Spinal cord (tissue), 10 donors: ENCODE data around the gene CFP. TPM values are rescaled to one million over a fixed set of nuclear protein-coding genes. Genes with fewer than 3 reads are reported as not detected.

Experiments
- DNase-seq, 6 donors: peaks; one replicate each; pipeline versions ENCODE4 v3.0.0 to v3.0.0-alpha.2; 2013 to 2015; ENCODE audit warnings: low spot score in 6 of 6, low read depth in 4 of 6
- H3K27ac ChIP-seq: one replicate; pipeline ENCODE4 v1.5.1; 2013; ENCODE audit warnings: low read depth, low read length, control low read depth
- H3K27me3 ChIP-seq: one replicate; pipeline ENCODE4 v1.6.1; 2013; ENCODE audit warnings: low read length; ENCODE audit not compliant: control insufficient read depth, insufficient read depth
- H3K36me3 ChIP-seq: one replicate; pipeline ENCODE4 v1.6.1; 2013; ENCODE audit warnings: low read length; ENCODE audit not compliant: control insufficient read depth, insufficient read depth
- H3K4me1 ChIP-seq: one replicate; pipeline ENCODE4 v1.6.1; 2013; ENCODE audit warnings: low read length; ENCODE audit not compliant: control insufficient read depth, insufficient read depth
- H3K4me3 ChIP-seq: one replicate; pipeline ENCODE4 v1.5.1; 2013; ENCODE audit warnings: low read depth, low read length, control low read depth
- H3K9me3 ChIP-seq: one replicate; pipeline ENCODE4 v1.6.1; 2013; ENCODE audit warnings: low read length; ENCODE audit not compliant: control insufficient read depth, insufficient read depth
- WGBS: methylation state at CpG from one replicate; pipeline ENCODE4 v1.1.5; 2013; ENCODE audit warnings: missing lambda C conversion rate; ENCODE audit not compliant: insufficient coverage; 5-methylcytosine and 5-hydroxymethylcytosine counted together
- polyA plus RNA-seq, 2 donors: library from polyadenylated mRNA; unstranded; fragments of 120-200 nt; gene quantifications; one replicate each; pipeline ENCODE4 v1.2.1, GENCODE V29; 2013; ENCODE audit not compliant: insufficient read length in 2 of 2
- total RNA-seq, 2 donors: library from RNA; depleted of rRNA in 1 of 2; stranded (reverse); fragments of 120-200 nt in 1 of 2; fragments of >200 nt in 1 of 2; gene quantifications; one replicate each; pipeline versions ENCODE4 v1.2.3 to v1.2.4, GENCODE V29; 2013 to 2014
- donor health status: healthy.

CFP gene
- total and polyA plus RNA-seq, 4 donors, result 2.9 to 6.2 (median 3.6) TPM

DNA sequence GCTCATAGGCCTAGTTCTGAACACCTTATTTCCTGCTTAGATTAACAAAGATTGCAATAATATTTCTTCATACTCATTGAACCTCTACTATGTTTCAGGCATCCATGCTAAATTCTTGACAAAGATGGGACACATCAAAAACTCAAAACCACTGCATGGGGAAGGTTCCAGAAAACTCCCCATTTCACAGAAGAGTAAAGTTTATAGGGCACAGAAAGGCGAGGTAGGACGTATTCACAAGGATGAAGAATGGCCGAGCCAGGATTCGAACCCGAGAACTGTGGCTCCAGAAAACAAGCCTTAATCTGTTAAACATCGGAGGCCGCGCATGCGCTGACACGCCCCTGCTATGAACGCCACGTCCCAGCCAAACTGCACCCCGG, 28.6 kb upstream of the CFP start:
- Histone ChIP-seq H3K9me3 (no peaks in the 10 kb centered on the region), H3K36me3 (no peaks in the 10 kb centered on the region), H3K27me3 (no peaks in the 10 kb centered on the region), H3K27ac (peak overlapping the region; percentile 96), H3K4me3 (peak overlapping the region; percentile 71), H3K4me1 (no peaks in the 10 kb centered on the region)
- DNase-seq, result no peak
- WGBS, result 32% methylated on average over 13 of the region's 13 CpGs

DNA sequence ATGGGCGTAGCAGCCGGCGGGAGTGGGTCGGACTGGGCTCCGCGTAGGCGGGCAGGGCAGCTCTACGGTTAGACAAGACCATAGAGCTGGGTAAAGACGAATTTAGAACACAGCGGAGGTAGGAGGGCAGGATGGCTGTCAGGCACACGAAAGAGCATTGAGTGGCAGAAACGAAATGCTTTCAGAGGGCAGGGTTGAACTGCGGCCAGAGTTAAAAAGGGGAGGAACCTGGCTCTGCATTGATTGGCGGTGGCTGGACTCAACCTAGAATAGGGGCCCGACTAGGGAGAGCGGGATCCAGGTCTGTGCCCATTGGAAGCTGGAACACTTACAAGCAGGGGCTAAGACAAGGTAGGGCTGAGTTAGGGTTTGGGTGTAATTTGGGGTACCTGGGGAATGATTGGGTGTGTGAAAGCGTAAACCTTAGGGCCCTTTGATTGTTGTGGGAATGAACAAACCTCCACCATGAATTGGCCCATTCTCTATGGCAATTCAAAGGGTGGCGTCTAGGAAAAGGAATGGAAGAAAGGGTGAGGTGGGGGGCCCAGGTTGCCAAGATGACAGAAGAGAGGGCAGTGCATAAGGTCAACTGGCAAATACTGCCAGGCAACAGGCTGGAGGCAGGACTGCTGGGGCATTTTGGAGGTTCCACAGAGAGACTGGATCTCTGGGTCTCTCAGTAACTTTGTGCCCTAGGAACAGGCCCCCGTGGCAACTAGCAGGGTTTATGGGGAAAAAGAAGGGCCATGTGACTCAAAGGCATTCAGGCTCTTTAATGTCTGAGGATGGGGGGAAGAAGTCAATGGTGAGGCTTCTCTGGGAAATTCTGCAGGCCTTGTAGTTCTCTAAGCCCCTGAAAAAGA, 21.5 kb upstream of the CFP start:
- no peaks in the 10 kb centered on the region for H3K9me3 ChIP-seq
- H3K27me3 ChIP-seq, result no peaks in the 10 kb centered on the region
- 28% methylated on average over 19 of the region's 19 CpGs for WGBS
- peak overlapping the region; percentile 87 for H3K27ac ChIP-seq
- H3K4me1 ChIP-seq, result peaks cover 13% of the 10 kb centered on the region
- H3K4me3 ChIP-seq, result peak overlapping the region; percentile 48
- no peaks in the 10 kb centered on the region for H3K36me3 ChIP-seq
- no peak for DNase-seq

DNA sequence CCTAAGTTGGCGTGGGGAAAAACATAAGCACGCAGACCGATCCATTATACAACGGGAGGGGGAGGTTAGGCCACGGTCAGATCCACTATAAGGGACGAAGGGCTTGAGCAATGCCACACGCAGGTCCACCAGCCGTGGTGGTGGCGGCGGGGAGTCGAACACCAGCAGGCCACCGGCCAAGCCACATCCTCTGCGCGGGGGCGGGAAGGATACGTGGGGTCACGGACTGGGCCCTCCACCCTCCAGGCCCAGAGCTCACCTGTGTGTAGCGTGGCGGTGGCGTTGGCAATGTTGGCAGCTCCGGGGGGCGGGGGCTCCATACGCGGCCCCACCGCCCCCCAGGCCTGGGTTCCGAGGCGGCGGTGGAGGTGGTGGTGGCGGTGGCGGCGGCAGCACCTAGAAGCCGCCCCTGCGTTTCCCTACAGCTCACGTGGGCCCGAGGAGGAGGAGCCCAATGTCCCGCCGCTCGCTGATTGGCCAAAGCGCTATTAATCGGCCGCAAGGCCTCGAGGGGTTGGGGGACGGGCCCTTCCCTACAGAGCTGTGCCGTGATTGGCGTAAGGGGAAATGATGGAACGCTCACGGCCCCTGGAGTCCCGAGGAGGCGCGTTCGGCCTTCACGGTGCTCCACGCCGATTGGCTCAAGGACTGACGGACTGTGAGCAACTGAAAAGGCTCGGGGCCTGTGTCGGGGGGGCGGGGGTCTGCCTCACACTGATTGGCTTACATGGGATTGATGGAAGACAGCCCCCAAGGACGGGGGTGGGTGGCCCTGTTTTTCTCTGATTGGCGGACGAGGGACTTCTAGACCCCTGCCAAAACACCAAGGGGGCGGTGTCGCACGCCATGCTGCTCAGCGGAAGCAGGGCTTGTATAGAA, 20.7 kb upstream of the CFP start, which contains the start of gene ELK1:
Gene ELK1, minus strand, starts transcription at position 400 of the 879 bp plus-strand sequence. CDS start 9,122 bp downstream, outside the sequence.
- H3K4me3 ChIP-seq, result peak within 1 kb of the TSS; percentile 81
- peak within 1 kb of the TSS; percentile 87 for H3K27ac ChIP-seq
- H3K9me3 ChIP-seq, result no peaks in the 10 kb centered on the region
- H3K27me3 ChIP-seq, result no peaks in the 10 kb centered on the region
- DNase-seq, result peak; percentile 75 to 99 (median 89)
- 38% methylated on average over 58 of the region's 65 CpGs for WGBS
- H3K4me1 ChIP-seq, result peaks cover 13% of the 10 kb centered on the region
- H3K36me3 ChIP-seq, result no peaks in the 10 kb centered on the region

DNA sequence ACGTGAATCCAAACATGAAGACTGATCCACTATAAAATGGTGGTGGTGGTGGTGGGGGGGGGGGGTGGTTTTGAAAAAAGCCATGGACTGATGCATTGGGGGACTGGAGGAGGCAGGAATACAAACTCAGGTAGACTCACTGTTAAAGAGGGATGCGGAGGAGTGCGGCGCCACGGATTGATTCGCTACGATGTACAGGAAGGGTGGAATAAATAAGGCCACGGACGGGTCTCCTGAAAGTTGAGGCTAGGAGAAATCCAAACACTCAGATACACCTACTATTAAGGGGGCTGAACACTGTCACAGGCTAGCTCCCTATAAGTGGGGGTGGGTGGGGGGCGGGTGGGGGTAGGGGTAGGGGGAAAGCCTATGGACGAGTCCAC, 20.0 kb upstream of the CFP start:
- Histone ChIP-seq H3K9me3 (no peaks in the 10 kb centered on the region), H3K27me3 (no peaks in the 10 kb centered on the region), H3K4me1 (peaks cover 13% of the 10 kb centered on the region), H3K4me3 (peak overlapping the region; percentile 81), H3K36me3 (no peaks in the 10 kb centered on the region), H3K27ac (no peak overlapping the region)
- WGBS, result 33% methylated on average over 5 of the region's 11 CpGs
- DNase-seq, result peak in 1 of 6 donors; percentile 3

DNA sequence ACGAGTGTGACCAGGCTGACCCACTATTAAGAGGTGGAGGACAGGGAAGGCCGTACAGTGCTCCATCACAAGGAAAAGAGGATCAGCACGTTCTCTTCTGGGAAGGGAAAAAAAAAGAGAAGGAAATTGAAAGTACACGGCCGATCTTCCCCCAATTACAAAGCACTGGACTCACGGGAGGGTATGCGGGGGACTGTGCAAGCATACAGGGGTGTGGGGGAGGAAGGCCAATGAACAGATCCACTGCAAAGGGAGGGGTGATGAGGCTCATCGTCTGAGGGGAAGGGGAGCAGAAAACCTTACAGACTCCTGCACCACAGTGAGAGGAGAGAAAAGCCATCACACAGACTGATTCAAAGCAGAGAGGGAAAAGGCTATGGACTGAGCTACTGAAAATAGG, 19.5 kb upstream of the CFP start:
- H3K9me3 ChIP-seq, result no peaks in the 10 kb centered on the region
- no peak overlapping the region for H3K27ac ChIP-seq
- 35% methylated on average over 2 of the region's 8 CpGs for WGBS
- peaks cover 13% of the 10 kb centered on the region for H3K4me1 ChIP-seq
- peak in 1 of 6 donors; percentile 4 for DNase-seq
- H3K4me3 ChIP-seq, result peak overlapping the region; percentile 81
- no peaks in the 10 kb centered on the region for H3K36me3 ChIP-seq
- H3K27me3 ChIP-seq, result no peaks in the 10 kb centered on the region

DNA sequence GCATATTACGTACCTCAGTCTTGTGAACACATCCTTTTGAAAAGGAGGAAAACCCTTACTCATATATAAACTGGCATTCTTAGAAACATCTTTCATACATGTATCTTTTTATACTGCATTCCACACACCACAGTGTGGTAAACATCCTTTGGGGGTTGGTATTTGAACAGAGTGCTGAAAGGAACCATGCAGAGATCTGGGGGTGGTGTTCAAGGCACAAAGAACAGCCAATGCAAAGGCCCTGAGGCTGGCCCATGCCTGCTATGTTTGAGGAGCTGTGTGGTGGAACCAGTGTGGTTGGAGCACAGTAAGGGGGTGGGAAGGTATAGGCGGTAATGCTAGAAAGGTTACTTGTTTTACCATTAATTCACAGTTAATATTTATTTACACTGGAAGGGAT, 18.6 kb upstream of the CFP start:
- 100% methylated on average over 1 of the region's 2 CpGs for WGBS
- no peak overlapping the region for H3K4me3 ChIP-seq
- no peaks in the 10 kb centered on the region for H3K36me3 ChIP-seq
- H3K27me3 ChIP-seq, result no peaks in the 10 kb centered on the region
- DNase-seq, result no peak
- H3K27ac ChIP-seq, result no peak overlapping the region
- H3K9me3 ChIP-seq, result no peaks in the 10 kb centered on the region
- H3K4me1 ChIP-seq, result peaks cover 13% of the 10 kb centered on the region

DNA sequence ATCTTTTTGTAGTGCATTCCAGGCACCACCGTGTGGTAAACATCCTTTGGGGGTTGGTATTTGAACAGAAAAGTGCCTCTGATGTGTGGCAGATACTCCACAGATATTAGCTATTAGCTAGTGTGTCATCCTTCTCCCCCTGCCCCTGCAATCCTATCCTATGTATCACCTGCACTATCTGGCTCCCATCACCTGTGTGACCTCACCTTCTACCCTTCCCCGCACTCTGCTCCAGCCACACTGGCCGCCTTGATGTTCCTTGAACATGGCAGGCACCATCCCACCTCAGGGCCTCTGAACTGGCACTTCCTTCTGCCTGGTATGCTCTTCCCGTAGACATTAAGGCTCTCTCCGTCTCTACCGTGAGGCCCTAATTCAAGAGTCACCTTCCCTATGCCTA, 16.9 kb upstream of the CFP start:
- DNase-seq, result no peak
- H3K27me3 ChIP-seq, result no peaks in the 10 kb centered on the region
- H3K4me3 ChIP-seq, result no peak overlapping the region
- H3K9me3 ChIP-seq, result no peaks in the 10 kb centered on the region
- peaks cover 11% of the 10 kb centered on the region for H3K4me1 ChIP-seq
- H3K36me3 ChIP-seq, result no peaks in the 10 kb centered on the region
- WGBS, result 85% methylated on average over 5 of the region's 6 CpGs
- no peak overlapping the region for H3K27ac ChIP-seq

DNA sequence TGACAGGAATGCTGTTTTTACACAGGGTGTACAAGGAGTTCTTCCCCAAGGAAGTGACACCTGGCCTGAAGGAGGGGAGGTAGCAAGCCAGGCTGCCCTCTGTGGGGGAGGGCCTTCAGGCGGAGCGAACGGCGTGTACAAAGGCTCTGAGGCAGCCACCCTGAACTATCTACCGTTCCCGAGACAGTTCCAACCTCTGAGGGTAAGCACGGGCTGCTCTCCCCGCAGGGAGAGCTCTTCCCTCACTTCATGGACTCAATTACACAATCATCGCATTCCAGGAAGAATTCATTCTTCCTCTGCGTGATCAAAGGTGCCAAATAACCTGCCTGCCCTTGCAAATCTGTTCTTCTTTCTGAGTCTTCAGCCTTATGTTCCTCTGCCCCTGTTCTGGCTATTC, 15.8 kb upstream of the CFP start:
- no peaks in the 10 kb centered on the region for H3K9me3 ChIP-seq
- WGBS, result 75% methylated on average over 10 of the region's 10 CpGs
- H3K36me3 ChIP-seq, result peaks cover 6% of the 10 kb centered on the region
- H3K27ac ChIP-seq, result no peak overlapping the region
- H3K4me1 ChIP-seq, result peaks cover 3% of the 10 kb centered on the region
- H3K27me3 ChIP-seq, result no peaks in the 10 kb centered on the region
- H3K4me3 ChIP-seq, result no peak overlapping the region
- DNase-seq, result no peak

DNA sequence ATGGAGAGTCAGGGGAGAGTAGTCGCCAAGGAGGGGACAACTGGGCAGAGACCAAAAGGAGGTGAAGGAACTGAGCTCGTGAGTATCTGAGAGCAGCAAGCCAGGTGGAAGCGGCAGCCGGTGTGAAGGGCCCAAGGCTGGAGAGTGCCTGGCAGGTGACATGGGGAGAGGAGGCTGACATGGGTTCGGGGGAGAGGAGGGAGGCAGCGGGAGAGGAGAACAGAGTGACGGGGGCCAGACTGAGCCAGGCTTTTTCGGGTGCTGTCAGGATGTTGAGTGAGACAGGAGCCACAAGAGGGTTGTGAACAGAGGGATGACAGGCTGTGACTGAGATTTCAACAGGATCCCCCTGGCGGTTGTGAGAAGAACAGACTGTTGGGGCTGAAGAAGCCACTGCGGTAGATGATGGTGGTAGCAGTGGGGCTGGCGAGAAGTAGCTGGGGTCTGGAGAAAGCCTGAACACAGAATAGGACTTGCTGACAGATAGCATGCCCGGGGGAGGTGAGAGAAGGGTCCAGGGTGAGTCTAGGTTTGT, 14.9 kb upstream of the CFP start:
- DNase-seq, result peak in 1 of 6 donors; percentile 35
- H3K36me3 ChIP-seq, result peaks cover 10% of the 10 kb centered on the region
- no peaks in the 10 kb centered on the region for H3K9me3 ChIP-seq
- H3K27me3 ChIP-seq, result no peaks in the 10 kb centered on the region
- no peak overlapping the region for H3K4me3 ChIP-seq
- peaks cover 3% of the 10 kb centered on the region for H3K4me1 ChIP-seq
- H3K27ac ChIP-seq, result no peak overlapping the region
- WGBS, result 49% methylated on average over 12 of the region's 12 CpGs
